WI38 (cell line): Measurements from ENCODE around the gene U2AF1L4.

Source experiments
- H3K4me3 ChIP-seq: 2 replicates; pipeline ENCODE4 v1.5.1; 2011; ENCODE audit warnings: low read depth, mild to moderate bottlenecking, control low read depth, low read length
- TF ChIP-seq, protein P1 (sequence below): IDR thresholded peaks from 2 replicates; pipeline ENCODE4 v1.5.1; 2012; ENCODE audit warnings: low read depth, mild to moderate bottlenecking, control low read depth, low read length

Gene U2AF1L4, protein sequence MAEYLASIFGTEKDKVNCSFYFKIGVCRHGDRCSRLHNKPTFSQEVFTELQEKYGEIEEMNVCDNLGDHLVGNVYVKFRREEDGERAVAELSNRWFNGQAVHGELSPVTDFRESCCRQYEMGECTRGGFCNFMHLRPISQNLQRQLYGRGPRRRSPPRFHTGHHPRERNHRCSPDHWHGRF

DNA sequence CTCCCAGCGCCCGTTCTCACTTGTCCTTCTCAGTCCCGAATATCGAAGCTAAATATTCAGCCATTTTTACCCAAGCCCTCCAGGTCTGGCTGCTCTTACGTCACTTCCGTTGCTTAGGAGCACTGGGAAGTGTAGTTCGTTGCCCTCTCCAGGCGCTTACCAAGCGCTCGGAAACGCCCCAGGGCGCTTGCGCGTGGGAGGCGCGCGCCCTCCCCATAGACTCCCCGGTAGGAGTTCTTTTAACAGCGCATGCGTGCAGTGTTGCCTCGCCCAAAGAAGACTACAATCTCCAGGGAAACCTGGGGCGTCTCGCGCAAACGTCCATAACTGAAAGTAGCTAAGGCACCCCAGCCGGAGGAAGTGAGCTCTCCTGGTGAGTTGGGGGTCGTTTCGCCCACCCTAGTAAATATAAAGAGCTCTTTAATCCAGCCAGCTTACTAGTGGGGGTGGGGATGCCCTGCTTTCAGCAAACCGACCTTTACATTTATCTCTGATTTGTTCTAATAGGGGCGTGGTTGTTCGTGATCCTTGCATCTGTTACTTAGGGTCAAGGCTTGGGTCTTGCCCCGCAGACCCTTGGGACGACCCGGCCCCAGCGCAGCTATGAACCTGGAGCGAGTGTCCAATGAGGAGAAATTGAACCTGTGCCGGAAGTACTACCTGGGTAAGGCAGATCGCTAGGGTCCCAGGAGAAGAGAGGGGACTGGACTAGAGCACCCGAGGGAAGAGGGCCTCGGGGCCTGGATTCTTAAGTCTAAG is at the start of gene U2AF1L4, which contains the start of gene PSENEN:
Gene U2AF1L4, minus strand, starts transcription at position 91 of the 759 bp plus-strand sequence. Its CDS starts 27 bp downstream, at position 64.
Gene PSENEN, plus strand, starts transcription at position 324 of the 759 bp plus-strand sequence. Its CDS starts 280 bp downstream, at position 604.
- TF ChIP-seq, protein P1, sequence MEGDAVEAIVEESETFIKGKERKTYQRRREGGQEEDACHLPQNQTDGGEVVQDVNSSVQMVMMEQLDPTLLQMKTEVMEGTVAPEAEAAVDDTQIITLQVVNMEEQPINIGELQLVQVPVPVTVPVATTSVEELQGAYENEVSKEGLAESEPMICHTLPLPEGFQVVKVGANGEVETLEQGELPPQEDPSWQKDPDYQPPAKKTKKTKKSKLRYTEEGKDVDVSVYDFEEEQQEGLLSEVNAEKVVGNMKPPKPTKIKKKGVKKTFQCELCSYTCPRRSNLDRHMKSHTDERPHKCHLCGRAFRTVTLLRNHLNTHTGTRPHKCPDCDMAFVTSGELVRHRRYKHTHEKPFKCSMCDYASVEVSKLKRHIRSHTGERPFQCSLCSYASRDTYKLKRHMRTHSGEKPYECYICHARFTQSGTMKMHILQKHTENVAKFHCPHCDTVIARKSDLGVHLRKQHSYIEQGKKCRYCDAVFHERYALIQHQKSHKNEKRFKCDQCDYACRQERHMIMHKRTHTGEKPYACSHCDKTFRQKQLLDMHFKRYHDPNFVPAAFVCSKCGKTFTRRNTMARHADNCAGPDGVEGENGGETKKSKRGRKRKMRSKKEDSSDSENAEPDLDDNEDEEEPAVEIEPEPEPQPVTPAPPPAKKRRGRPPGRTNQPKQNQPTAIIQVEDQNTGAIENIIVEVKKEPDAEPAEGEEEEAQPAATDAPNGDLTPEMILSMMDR: no peak
- peak within 1 kb of the TSS; percentile 94 for H3K4me3 ChIP-seq

DNA sequence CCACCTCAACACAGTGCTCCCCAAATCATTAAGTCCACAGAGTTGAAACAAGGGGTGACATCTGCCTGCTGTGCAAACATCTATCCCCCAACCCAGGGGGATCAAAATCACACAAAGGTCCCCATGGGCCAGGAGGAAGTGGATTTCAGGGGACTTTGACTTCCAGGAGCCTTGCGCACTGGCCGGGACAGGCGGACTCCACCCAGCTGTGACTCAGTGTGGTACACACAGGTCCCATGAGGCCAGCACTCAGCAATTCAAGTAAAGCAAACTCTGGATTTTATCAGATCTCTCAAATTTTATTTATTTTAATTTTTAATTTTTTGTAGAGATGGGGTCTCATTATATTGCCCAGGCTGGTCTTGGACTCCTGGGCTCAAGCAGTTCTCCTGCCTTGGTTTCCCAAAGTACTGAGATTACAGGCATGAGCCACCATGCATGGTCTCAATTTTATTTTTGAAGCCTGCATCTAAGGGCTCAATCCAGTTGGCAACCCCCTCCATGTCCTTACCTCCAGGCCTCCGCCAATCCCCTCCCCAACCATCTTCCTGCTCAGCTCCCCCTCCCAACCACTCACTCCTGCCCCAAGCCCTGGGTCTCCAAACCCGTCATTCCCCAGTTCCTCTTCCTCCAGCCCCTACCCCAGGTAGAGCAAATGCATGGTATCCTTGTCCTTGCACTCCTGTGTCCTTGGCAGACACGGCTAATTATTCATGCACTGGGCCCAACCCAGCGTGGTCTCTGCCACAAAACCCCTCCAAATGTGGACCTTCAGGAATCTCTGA is 48.4 kb upstream of the U2AF1L4 start:
- H3K4me3 ChIP-seq: no peak overlapping the region
- TF ChIP-seq, protein P1: no peak

DNA sequence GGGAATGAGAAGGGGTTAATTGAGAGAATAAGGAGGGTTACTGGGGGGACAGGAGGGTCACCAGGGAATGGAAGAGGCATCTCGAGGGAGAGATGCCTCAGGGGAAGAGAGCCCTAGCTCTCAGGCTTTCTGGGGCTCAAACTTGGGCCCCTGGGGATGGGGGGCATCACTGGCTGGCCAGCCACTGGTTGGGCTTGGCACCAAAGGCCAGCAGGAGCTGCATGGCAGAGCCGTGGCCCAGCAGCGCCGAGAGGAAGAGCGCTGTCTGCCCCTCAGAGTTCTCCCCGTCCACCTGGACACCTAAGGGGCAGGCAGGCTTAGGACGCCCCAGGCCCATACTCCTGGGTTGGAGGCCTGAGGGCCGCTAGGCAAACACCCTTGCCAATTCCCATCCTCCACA is 47.7 kb upstream of the U2AF1L4 start:
- TF ChIP-seq, protein P1: no peak

GRCh38 chr19:35792312-35792711 is 47.1 kb upstream of the U2AF1L4 start:
- TF ChIP-seq, protein P1: no peak
- no peak overlapping the region for H3K4me3 ChIP-seq

More for the DNA sequence above, 47.7 kb upstream of the U2AF1L4 start:
- H3K4me3 ChIP-seq: no peak overlapping the region

- TF ChIP-seq, protein P1: no peak
These were observed 46.6 kb upstream of the U2AF1L4 start for GRCh38 chr19:35791814-35792279.

GRCh38 chr19:35790981-35791813 is 46.0 kb upstream of the U2AF1L4 start:
- TF ChIP-seq, protein P1: no peak
- H3K4me3 ChIP-seq: no peak overlapping the region

More at GRCh38 chr19:35791814-35792279, 46.6 kb upstream of the U2AF1L4 start:
- no peak overlapping the region for H3K4me3 ChIP-seq
